GM23338 (cell line): ENCODE measurements around the gene AMPH. TPM values are rescaled to one million over a fixed set of nuclear protein-coding genes. Genes with fewer than 3 reads are reported as not detected.

ENCODE experiments used
- ATAC-seq: fragments of 200-7000 bp; cut with Tn5 transposase; 3 replicates; pipeline ENCODE4 v1.9.1; 2020
- DNase-seq: peaks from one replicate; pipeline ENCODE4 v3.0.0-alpha.2; 2015; ENCODE audit warnings: low spot score
- H2AFZ ChIP-seq: fragments of 200-600 bp; sonication (generic); 2 replicates; pipeline ENCODE4 v1.8.0; 2016; ENCODE audit warnings: antibody characterized with exemption, mild to moderate bottlenecking, moderate library complexity
- H3F3A ChIP-seq: fragments of 200-600 bp; sonication (generic); replicated peaks from 2 replicates; pipeline ENCODE4 v1.8.0; 2017; ENCODE audit warnings: antibody characterized with exemption, mixed run types, low read depth
- H3K27ac ChIP-seq: fragments of 200-600 bp; sonication (generic); 2 replicates; pipeline ENCODE4 v1.6.1; 2016; ENCODE audit warnings: low read depth
- H3K27me3 ChIP-seq: fragments of 200-600 bp; sonication (generic); 2 replicates; pipeline ENCODE4 v1.8.0; 2016; ENCODE audit warnings: mild to moderate bottlenecking, mixed run types, moderate library complexity; ENCODE audit not compliant: insufficient read depth
- H3K36me3 ChIP-seq: fragments of 200-600 bp; sonication (generic); 2 replicates; pipeline ENCODE4 v1.8.0; 2016; ENCODE audit warnings: mild to moderate bottlenecking; ENCODE audit not compliant: insufficient read depth
- H3K4me1 ChIP-seq: fragments of 200-600 bp; sonication (generic); 2 replicates; pipeline ENCODE4 v1.8.0; 2016; ENCODE audit warnings: mild to moderate bottlenecking, moderate library complexity; ENCODE audit not compliant: insufficient read depth
- H3K4me2 ChIP-seq: fragments of 200-600 bp; sonication (generic); 2 replicates; pipeline ENCODE4 v1.7.1; 2017; ENCODE audit warnings: mixed run types
- H3K4me3 ChIP-seq: fragments of 200-600 bp; sonication (generic); 2 replicates; pipeline ENCODE4 v1.6.1; 2016; ENCODE audit warnings: mixed run types
- H3K79me2 ChIP-seq: fragments of 200-600 bp; sonication (generic); replicated peaks from 2 replicates; pipeline ENCODE4 v1.8.0; 2017; ENCODE audit warnings: mild to moderate bottlenecking; ENCODE audit not compliant: insufficient read depth
- H3K9me2 ChIP-seq: fragments of 200-600 bp; sonication (generic); 2 replicates; pipeline ENCODE4 v1.8.0; 2017; ENCODE audit not compliant: insufficient read depth
- H4K20me1 ChIP-seq: fragments of 200-600 bp; sonication (generic); replicated peaks from 2 replicates; pipeline ENCODE4 v1.8.0; 2017; ENCODE audit warnings: mild to moderate bottlenecking; ENCODE audit not compliant: insufficient read depth
- H3K27ac Mint-ChIP-seq: 2 replicates; pipeline ENCODE4 v1.8.0; 2020; ENCODE audit warnings: inconsistent platforms, mild to moderate bottlenecking, moderate library complexity, mixed read lengths
- H3K27me3 Mint-ChIP-seq: 3 replicates; pipeline ENCODE4 v1.8.0; 2022; ENCODE audit warnings: low read depth, mild to moderate bottlenecking, moderate library complexity, mixed read lengths, inconsistent platforms; ENCODE audit not compliant: insufficient read depth, poor library complexity
- H3K36me3 Mint-ChIP-seq: 3 replicates; pipeline ENCODE4 v1.8.0; 2021; ENCODE audit warnings: low read depth, mild to moderate bottlenecking, inconsistent platforms, moderate library complexity, mixed read lengths
- H3K4me1 Mint-ChIP-seq: 3 replicates; pipeline ENCODE4 v1.8.0; 2020; ENCODE audit warnings: mild to moderate bottlenecking, inconsistent platforms, mixed read lengths
- H3K4me3 Mint-ChIP-seq: 3 replicates; pipeline ENCODE4 v1.8.0; 2021; ENCODE audit warnings: moderate library complexity, mild to moderate bottlenecking, inconsistent platforms, mixed read lengths
- H3K9me3 Mint-ChIP-seq: 3 replicates; pipeline ENCODE4 v1.8.0; 2020; ENCODE audit warnings: moderate library complexity, mild to moderate bottlenecking, inconsistent platforms, mixed read lengths
- CTCF ChIP-seq, 2 experiments: fragments of 200-600 bp in 1 of 2; sonication (generic) in 1 of 2; conservative IDR thresholded peaks; 2 replicates each; pipeline versions ENCODE4 v1.5.1 to v1.6.1; 2016 to 2017; ENCODE audit warnings: antibody characterized with exemption in 2 of 2, low read depth in 2 of 2, mild to moderate bottlenecking in 2 of 2, moderate library complexity in 1 of 2
- ETS1 ChIP-seq: IDR thresholded peaks from 2 replicates; pipeline ENCODE4 v1.6.1; 2016; ENCODE audit warnings: antibody characterized with exemption
- JUNB ChIP-seq: IDR thresholded peaks from one replicate; pipeline ENCODE4 v1.6.1; 2016; ENCODE audit warnings: antibody characterized with exemption; ENCODE audit not compliant: unreplicated experiment
- REST ChIP-seq: IDR thresholded peaks from one replicate; pipeline ENCODE4 v1.6.1; 2018; ENCODE audit warnings: antibody characterized with exemption; ENCODE audit not compliant: unreplicated experiment
- STAT1 ChIP-seq: IDR thresholded peaks from one replicate; pipeline ENCODE4 v1.6.1; 2016; ENCODE audit warnings: antibody characterized with exemption; ENCODE audit not compliant: unreplicated experiment
- ZNF114 ChIP-seq: fragments of 250-450 bp; sonication (Bioruptor Pico); IDR thresholded peaks from 2 replicates; pipeline ENCODE4 v1.5.0; 2020; ENCODE audit warnings: mild to moderate bottlenecking, moderate library complexity
- ZNF462 ChIP-seq: fragments of 250-450 bp; sonication (Bioruptor Pico); IDR thresholded peaks from 2 replicates; pipeline ENCODE4 v1.5.0; 2020; ENCODE audit warnings: mild to moderate bottlenecking, moderate library complexity
- polyA plus RNA-seq: library from polyadenylated mRNA; unstranded; fragments of >200 nt; fragmentation: Nextera tagmentation; extraction: Ambion mirVana; gene quantifications from 2 replicates; pipeline ENCODE4 v1.2.1, GENCODE V29; 2016
- total RNA-seq: library from RNA; depleted of rRNA; stranded (reverse); fragments of >200 nt; shearing (Covaris generic); gene quantifications from 2 replicates; pipeline ENCODE4 v1.2.3, GENCODE V29; 2014

AMPH gene
- total and polyA plus RNA-seq, 2 experiments from 2014 or later, result 4.8 to 10.2 TPM

GRCh38 chr7:38541440-38541839, 89.7 kb downstream of the AMPH start (continued):
- TF ChIP-seq REST, result no peak

GRCh38 chr7:38539477-38540081, 91.6 kb downstream of the AMPH start:
- Histone ChIP-seq H3K79me2 (no peaks in the 10 kb centered on the region), H3F3A (no peaks in the 10 kb centered on the region), H3K4me1 (no peaks in the 10 kb centered on the region), H3K27ac (no peak overlapping the region), H3K27me3 (no peaks in the 10 kb centered on the region), H4K20me1 (no peaks in the 10 kb centered on the region; the same call in 1 of the 2 replicates), H3K4me3 (no peak overlapping the region), H3K9me2 (peaks cover 10% of the 10 kb centered on the region; the same call in 1 of the 2 replicates), H3K4me2 (no peak overlapping the region), H3K36me3 (no peaks in the 10 kb centered on the region), H2AFZ (no peak overlapping the region)
- ATAC-seq (no peak), DNase-seq (no peak)
- no peak overlapping the region for H3K4me3 Mint-ChIP-seq
- H3K27ac Mint-ChIP-seq, result no peak overlapping the region
- H3K27me3 Mint-ChIP-seq, result no peaks in the 10 kb centered on the region
- H3K9me3 Mint-ChIP-seq, result no peaks in the 10 kb centered on the region
- peaks cover 16% of the 10 kb centered on the region for H3K4me1 Mint-ChIP-seq
- H3K36me3 Mint-ChIP-seq, result no peaks in the 10 kb centered on the region
- TF ChIP-seq JUNB, result no peak
- TF ChIP-seq CTCF (conservative IDR thresholded peaks at IDR 0.05; ENCODE audit: low read depth in 2 of 2), result no peak; a peak in 1 of 4 replicates
- no peak for TF ChIP-seq STAT1
- TF ChIP-seq ETS1, result no peak
- TF ChIP-seq ZNF462 (CRISPR knock-in tag), result no peak
- no peak for TF ChIP-seq ZNF114 (CRISPR knock-in tag)
- no peak for TF ChIP-seq REST
